C4-2B (cell line): ENCODE measurements around the gene TNFRSF21.

ENCODE experiments used
- CTCF ChIP-seq: fragments of 450-650 bp; conservative IDR thresholded peaks from 2 replicates; pipeline ENCODE4 v1.5.1; 2017; ENCODE audit warnings: mild to moderate bottlenecking
- ZFX ChIP-seq: fragments of 450-650 bp; IDR thresholded peaks from 2 replicates; pipeline ENCODE4 v1.6.1; 2017

GRCh38 chr6:47321577-47321976 lies 11.9 kb upstream of the TNFRSF21 start:
- TF ChIP-seq CTCF (no peak), ZFX (no peak)
